Spleen (tissue), 11 donors: Measurements from ENCODE around the gene NRDC. TPM values are rescaled to one million over a fixed set of nuclear protein-coding genes. Genes with fewer than 3 reads are reported as not detected.

Source experiments
- DNase-seq: peaks from one replicate; pipeline ENCODE4 v3.0.0-alpha.2; 2020
- H3K27ac ChIP-seq, 8 donors: fragments of 200-600 bp; sonication (generic) in 7 of 8; 1 replicate in 4 of 8; 2 replicates in 4 of 8; pipeline versions ENCODE4 v1.5.0 to v1.8.0; 2016 to 2021; ENCODE audit warnings: inconsistent platforms in 4 of 8, mild to moderate bottlenecking in 4 of 8, moderate library complexity in 1 of 8
- H3K27me3 ChIP-seq, 7 donors: fragments of 200-600 bp; sonication (generic) in 6 of 7; replicated peaks in 1 of 7; 1 replicate in 4 of 7; 2 replicates in 3 of 7; pipeline versions ENCODE4 v1.5.0 to v1.8.0; 2016 to 2021; ENCODE audit warnings: inconsistent platforms in 3 of 7, mild to moderate bottlenecking in 1 of 7
- H3K36me3 ChIP-seq, 6 donors: fragments of 200-600 bp; sonication (generic) in 5 of 6; 1 replicate in 4 of 6; 2 replicates in 2 of 6; pipeline versions ENCODE4 v1.5.0 to v1.8.0; 2016 to 2021; ENCODE audit warnings: inconsistent platforms in 2 of 6
- H3K4me1 ChIP-seq, 6 donors: fragments of 200-600 bp; sonication (generic) in 5 of 6; 1 replicate in 3 of 6; 2 replicates in 3 of 6; pipeline versions ENCODE4 v1.5.0 to v1.8.0; 2016 to 2021; ENCODE audit warnings: inconsistent platforms in 3 of 6
- H3K4me3 ChIP-seq, 8 donors: fragments of 200-600 bp; sonication (generic) in 7 of 8; 1 replicate in 4 of 8; 2 replicates in 4 of 8; pipeline versions ENCODE4 v1.5.0 to v1.8.0; 2016 to 2021; ENCODE audit warnings: inconsistent platforms in 4 of 8, mild to moderate bottlenecking in 4 of 8, moderate library complexity in 2 of 8
- H3K9me3 ChIP-seq, 8 donors: fragments of 200-600 bp; sonication (generic) in 7 of 8; 1 replicate in 4 of 8; 2 replicates in 4 of 8; pipeline versions ENCODE4 v1.5.0 to v1.8.0; 2016 to 2021; ENCODE audit warnings: inconsistent platforms in 4 of 8
- CTCF ChIP-seq, 11 experiments: fragments of 200-600 bp in 7 of 11; fragments of 450-650 bp in 4 of 11; sonication (generic) in 4 of 11; IDR thresholded peaks in 8 of 11; conservative IDR thresholded peaks in 3 of 11; 1 replicate in 7 of 11; 2 replicates in 4 of 11; pipeline versions ENCODE4 v1.4.0 to v1.8.0; 2016 to 2021; ENCODE audit warnings: antibody characterized with exemption in 11 of 11, inconsistent platforms in 4 of 11, mild to moderate bottlenecking in 1 of 11
- POLR2A ChIP-seq, 3 donors: fragments of 450-650 bp; IDR thresholded peaks; one replicate each; pipeline ENCODE4 v1.5.1; 2017; ENCODE audit warnings: antibody characterized with exemption in 3 of 3, mild to moderate bottlenecking in 1 of 3
- POLR2AphosphoS5 ChIP-seq, 3 donors: sonication (generic); formaldehyde crosslinking; IDR thresholded peaks; one replicate each; pipeline ENCODE4 v1.5.1; 2017; ENCODE audit warnings: antibody characterized with exemption in 3 of 3
- WGBS, 5 donors: extraction: QIAGEN DNeasy Blood & Tissue Kit in 3 of 5; methylation state at CpG; one replicate each; pipeline versions ENCODE4 v1.1.5 to v1.1.7; 2013 to 2018; 5-methylcytosine and 5-hydroxymethylcytosine counted together
- intact Hi-C: fragments of 100-400 bp; cut with DNase I; formaldehyde crosslinking; loops from one replicate; pipeline ENCODE4 v1.15.0; 2023; ENCODE audit warnings: low total_unique reads
- polyA plus RNA-seq, 3 donors: library from polyadenylated mRNA; stranded (reverse); fragments of 200-250 nt; gene quantifications; one replicate each; pipeline ENCODE4 v1.2.1, GENCODE V29; 2013
- total RNA-seq, 7 donors: library from RNA; depleted of rRNA in 3 of 7; stranded (reverse); fragments of >200 nt in 3 of 7; fragmentation: NEBNext Ultra II Directional in 4 of 7; extraction: Animal tissue kit (Norgen Biotek cat#: 25700) in 4 of 7; gene quantifications; one replicate each; pipeline versions ENCODE4 v1.1.0 to v1.2.1, GENCODE V29; 2016 to 2021
- donor health status: healthy with polysubstance abuse.
- donor health status: DM: no; HTN: no; CAD: no; lungs with moderate emphysema.
- donor health status: DM: no; HTN: no; CAD: no.
- donor health status: Bipolar disorder and iron deficiency.
- donor health status: healthy.
- donor health status: DM: no; HTN: no; CAD: no.
- donor health status: DM: yes; HTN: yes; CAD: no.

Gene NRDC
- total and polyA plus RNA-seq, 10 donors = 61.3 to 189 (median 120) TPM

- Histone ChIP-seq H3K27ac (no peak overlapping the region), H3K4me1 (peaks cover 0 to 4% (median 0%) of the 10 kb centered on the region in 6 donors), H3K4me3 (no peak overlapping the region), H3K36me3 (peaks cover 0 to 70% (median 32%) of the 10 kb centered on the region in 6 donors), H3K9me3 (peaks cover 0 to 8% (median 0%) of the 10 kb centered on the region in 8 donors), H3K27me3 (no peaks in the 10 kb centered on the region)
- no peak for DNase-seq
- TF ChIP-seq POLR2AphosphoS5 (IDR thresholded peaks at IDR 0.05) = no peak
- no peak for TF ChIP-seq CTCF (IDR thresholded peaks at IDR 0.05 in 8 of 11, conservative IDR thresholded peaks at IDR 0.05 in 3 of 11)
- no peak for TF ChIP-seq POLR2A (IDR thresholded peaks at IDR 0.05)
- intact Hi-C loops = no loop called here
Observed at GRCh38 chr1:51753969-51754368, 124.6 kb downstream of the NRDC start.

GRCh38 chr1:51752073-51752948 is 126.2 kb downstream of the NRDC start:
- Histone ChIP-seq H3K4me1 (peaks cover 0 to 4% (median 0%) of the 10 kb centered on the region in 6 donors), H3K4me3 (no peak overlapping the region), H3K27ac (no peak overlapping the region), H3K27me3 (no peaks in the 10 kb centered on the region), H3K36me3 (peaks cover 0 to 86% (median 36%) of the 10 kb centered on the region in 6 donors), H3K9me3 (peaks cover 0 to 8% (median 0%) of the 10 kb centered on the region in 8 donors)
- WGBS, 5 donors = 94 to 98% (median 96%) methylated on average over 11 of the region's 11 CpGs
- intact Hi-C loops = no loop called here
- TF ChIP-seq POLR2AphosphoS5 (IDR thresholded peaks at IDR 0.05) (no peak), CTCF (IDR thresholded peaks at IDR 0.05 in 8 of 11, conservative IDR thresholded peaks at IDR 0.05 in 3 of 11) (no peak), POLR2A (IDR thresholded peaks at IDR 0.05) (no peak)
- DNase-seq = no peak

- no peak for DNase-seq
- Histone ChIP-seq H3K36me3 (peaks cover 0 to 90% (median 34%) of the 10 kb centered on the region in 6 donors), H3K27ac (no peak overlapping the region), H3K27me3 (no peaks in the 10 kb centered on the region), H3K4me3 (no peak overlapping the region), H3K9me3 (peaks cover 0 to 8% (median 0%) of the 10 kb centered on the region in 8 donors), H3K4me1 (no peaks in the 10 kb centered on the region)
- WGBS, 5 donors = 84 to 100% (median 92%) methylated on average over 1 of the region's 1 CpG
- intact Hi-C loops = no loop called here
- TF ChIP-seq CTCF (IDR thresholded peaks at IDR 0.05 in 8 of 11, conservative IDR thresholded peaks at IDR 0.05 in 3 of 11) = no peak
- TF ChIP-seq POLR2AphosphoS5 (IDR thresholded peaks at IDR 0.05) = no peak
- TF ChIP-seq POLR2A (IDR thresholded peaks at IDR 0.05) = no peak
Observed at GRCh38 chr1:51750729-51751128, 127.8 kb downstream of the NRDC start.

- Histone ChIP-seq H3K4me1 (no peaks in the 10 kb centered on the region), H3K4me3 (no peak overlapping the region), H3K9me3 (peaks cover 0 to 8% (median 0%) of the 10 kb centered on the region in 8 donors), H3K27ac (no peak overlapping the region), H3K27me3 (no peaks in the 10 kb centered on the region), H3K36me3 (peaks cover 0 to 86% (median 31%) of the 10 kb centered on the region in 6 donors)
- 94 to 98% (median 96%) methylated on average over 3 of the region's 3 CpGs for WGBS, 5 donors
- no peak for DNase-seq
- TF ChIP-seq POLR2A (IDR thresholded peaks at IDR 0.05) (no peak), CTCF (IDR thresholded peaks at IDR 0.05 in 8 of 11, conservative IDR thresholded peaks at IDR 0.05 in 3 of 11) (no peak), POLR2AphosphoS5 (IDR thresholded peaks at IDR 0.05) (no peak)
- intact Hi-C loops = no loop called here
Observed at GRCh38 chr1:51750218-51750617, 128.3 kb downstream of the NRDC start.
